Fibroblast of upper back skin (primary cell): ENCODE data around the gene HAAO.

ENCODE experiments used
- DNase-seq: peaks from one replicate; pipeline ENCODE4 v3.0.0-alpha.2; 2013

Gene HAAO

GRCh38 chr2:42767080-42767898, 25.1 kb downstream of the HAAO start:
- DNase-seq, result no peak

GRCh38 chr2:42765686-42766085, 26.7 kb downstream of the HAAO start:
- DNase-seq, result no peak

- DNase-seq, result no peak
Measured at GRCh38 chr2:42764901-42765300, 27.5 kb downstream of the HAAO start.

GRCh38 chr2:42764096-42764495, 28.3 kb downstream of the HAAO start, which contains the start of gene OXER1:
Gene OXER1 (minus strand): TSS chr2:42764135. CDS start chr2:42764062, 73 bp downstream.
- no peak for DNase-seq

GRCh38 chr2:42762823-42763804, 29.3 kb downstream of the HAAO start:
- no peak for DNase-seq

- DNase-seq, result no peak
Measured at GRCh38 chr2:42762155-42762554, 30.2 kb downstream of the HAAO start.

GRCh38 chr2:42761554-42761953, 30.8 kb downstream of the HAAO start:
- DNase-seq, result no peak

- DNase-seq, result no peak
Measured at GRCh38 chr2:42758751-42759150, 33.6 kb downstream of the HAAO start.

- DNase-seq, result no peak
Measured at GRCh38 chr2:42757981-42758740, 34.2 kb downstream of the HAAO start.

- no peak for DNase-seq
Measured at GRCh38 chr2:42756966-42757513, 35.3 kb downstream of the HAAO start.

- no peak for DNase-seq
Measured at GRCh38 chr2:42756150-42756775, 36.1 kb downstream of the HAAO start.

- peak; percentile 51 for DNase-seq
Measured at GRCh38 chr2:42755191-42755880, 37.0 kb downstream of the HAAO start.

GRCh38 chr2:42754776-42755140, 37.6 kb downstream of the HAAO start:
- no peak for DNase-seq

- no peak for DNase-seq
Measured at GRCh38 chr2:42754021-42754775, 38.2 kb downstream of the HAAO start.

- no peak for DNase-seq
Measured at GRCh38 chr2:42752816-42753813, 39.3 kb downstream of the HAAO start.

GRCh38 chr2:42752314-42752713, 40.1 kb downstream of the HAAO start:
- DNase-seq, result no peak

GRCh38 chr2:42748840-42749239, 43.5 kb downstream of the HAAO start:
- no peak for DNase-seq

GRCh38 chr2:42747422-42747821, 45.0 kb downstream of the HAAO start:
- no peak for DNase-seq

- no peak for DNase-seq
Measured at GRCh38 chr2:42744545-42745082, 47.8 kb downstream of the HAAO start.
